Erythroblast (primary cell): ENCODE data around the gene HOXA13.

Experiments
- GATA1 ChIP-seq: IDR thresholded peaks from 2 replicates; pipeline ENCODE4 v1.6.1; 2011; ENCODE audit warnings: low read depth, mild to moderate bottlenecking, control low read depth, low read length, moderate library complexity
- POLR2A ChIP-seq: IDR thresholded peaks from 2 replicates; pipeline ENCODE4 v1.6.1; 2011; ENCODE audit warnings: mild to moderate bottlenecking, low read length

GRCh38 chr7:27197137-27198042 lies 2.5 kb downstream of the HOXA13 start:
- TF ChIP-seq POLR2A = no peak
- no peak for TF ChIP-seq GATA1
